ENCODE measurements around the gene PHACTR1.

Gene PHACTR1

DNA sequence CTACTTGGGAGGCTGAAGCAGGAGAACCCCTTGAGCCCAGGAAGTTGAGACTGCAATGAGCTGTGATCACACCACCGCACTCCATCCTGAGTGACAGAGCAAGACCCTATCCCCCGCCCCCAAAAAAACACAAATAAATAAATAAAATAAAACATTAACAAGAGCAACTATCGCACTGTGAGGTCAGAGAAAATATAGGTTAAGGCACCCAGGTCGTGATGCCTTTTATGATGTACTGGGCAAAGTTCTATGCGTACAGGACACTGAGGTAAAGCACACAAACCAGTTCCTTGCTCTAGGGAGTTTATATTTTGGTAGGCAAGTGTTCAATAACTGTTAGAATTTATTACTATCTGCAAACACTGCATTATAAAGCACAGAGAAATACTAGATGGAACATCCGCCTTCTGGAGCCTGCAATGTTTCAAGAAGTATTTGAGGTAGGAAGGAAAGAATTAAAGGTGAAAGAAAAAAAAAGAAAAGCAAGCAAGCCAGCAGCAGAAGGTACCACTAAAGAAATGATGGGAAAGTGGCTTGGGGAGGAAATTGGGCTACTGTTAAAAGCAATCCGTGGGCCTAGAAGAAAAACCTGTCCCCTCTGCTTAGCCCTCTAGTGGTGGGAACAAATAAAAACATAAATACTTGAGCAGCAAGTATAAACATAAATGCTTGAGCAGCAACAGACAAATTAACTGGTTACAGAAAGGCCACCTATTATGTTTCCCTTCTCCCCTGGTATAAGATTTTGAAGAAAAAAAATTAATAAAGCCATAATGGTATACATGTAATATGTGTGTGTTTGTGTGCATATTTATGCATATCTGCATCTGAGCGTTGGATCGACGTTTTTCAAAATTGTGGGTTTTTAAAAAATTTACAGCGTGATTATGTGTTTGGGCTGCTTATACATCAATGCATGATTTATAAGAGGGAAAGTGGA lies 128.0 kb downstream of the PHACTR1 start:
- H3K27ac ChIP-seq (ENCODE audit: low read length), result no peak overlapping the region
- H3K9me3 ChIP-seq (ENCODE audit: control insufficient read depth, insufficient read depth, low read length), result no peaks in the 10 kb centered on the region
- no CpG with 5 or more reads among the region's 11 CpGs for WGBS (ENCODE audit: insufficient coverage, insufficient read length)
- no peak overlapping the region for H3K4me3 ChIP-seq (ENCODE audit: low read length)
- DNase-seq (ENCODE audit: low read depth, low spot score), result no peak
- H3K36me3 ChIP-seq (ENCODE audit: control insufficient read depth, insufficient read depth, low read length), result no peaks in the 10 kb centered on the region
- H3K27me3 ChIP-seq (ENCODE audit: control insufficient read depth, insufficient read depth, low read length), result no peaks in the 10 kb centered on the region
- no peaks in the 10 kb centered on the region; the same call in 1 of the 2 replicates for H3K4me1 ChIP-seq (ENCODE audit: control insufficient read depth, insufficient read depth, low read length)

DNA sequence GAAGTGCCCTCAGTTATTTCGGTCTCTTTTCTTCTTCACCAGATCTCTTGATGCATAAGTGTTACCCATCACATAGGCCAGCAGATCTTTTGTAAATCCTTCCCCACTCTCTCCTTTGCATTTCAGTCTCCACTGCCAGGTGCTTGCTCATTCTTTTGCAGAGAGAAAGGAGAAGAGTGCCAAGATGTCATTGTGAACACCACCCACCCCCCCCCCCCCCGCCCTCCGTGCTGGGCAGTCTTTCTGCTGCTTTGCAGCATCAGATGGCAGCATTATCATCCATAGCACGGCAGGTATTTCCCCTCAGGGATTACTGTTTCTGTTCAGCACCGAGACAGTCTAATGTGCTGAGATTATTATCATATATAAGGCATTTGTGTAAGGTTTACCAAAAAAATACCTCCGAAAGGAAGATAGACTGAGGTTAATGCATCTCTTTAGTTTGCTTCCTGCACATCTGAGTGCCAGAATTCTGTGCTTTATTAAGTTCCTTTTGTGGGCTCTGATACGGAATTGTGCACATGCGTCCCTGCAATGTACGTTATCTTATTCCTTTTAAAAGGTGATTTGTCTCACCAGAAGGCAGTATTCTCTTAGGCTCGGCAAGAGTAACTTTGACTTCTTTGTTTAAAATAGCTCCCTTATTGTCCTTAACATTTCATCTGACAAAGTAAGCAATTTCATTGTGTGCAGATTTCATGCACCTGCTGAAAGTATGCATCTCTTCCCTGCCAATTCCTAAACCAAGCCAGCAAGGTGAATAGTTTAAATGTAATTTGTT lies 128.8 kb downstream of the PHACTR1 start:
- DNase-seq (ENCODE audit: low read depth, low spot score), result no peak
- no peak overlapping the region for H3K27ac ChIP-seq (ENCODE audit: low read length)
- WGBS (ENCODE audit: insufficient coverage, insufficient read length), result no CpG with 5 or more reads among the region's 10 CpGs
- no peak overlapping the region for H3K4me3 ChIP-seq (ENCODE audit: low read length)
- no peaks in the 10 kb centered on the region; the same call in 1 of the 2 replicates for H3K4me1 ChIP-seq (ENCODE audit: control insufficient read depth, insufficient read depth, low read length)
- H3K9me3 ChIP-seq (ENCODE audit: control insufficient read depth, insufficient read depth, low read length), result no peaks in the 10 kb centered on the region
- H3K36me3 ChIP-seq (ENCODE audit: control insufficient read depth, insufficient read depth, low read length), result no peaks in the 10 kb centered on the region
- H3K27me3 ChIP-seq (ENCODE audit: control insufficient read depth, insufficient read depth, low read length), result no peaks in the 10 kb centered on the region

DNA sequence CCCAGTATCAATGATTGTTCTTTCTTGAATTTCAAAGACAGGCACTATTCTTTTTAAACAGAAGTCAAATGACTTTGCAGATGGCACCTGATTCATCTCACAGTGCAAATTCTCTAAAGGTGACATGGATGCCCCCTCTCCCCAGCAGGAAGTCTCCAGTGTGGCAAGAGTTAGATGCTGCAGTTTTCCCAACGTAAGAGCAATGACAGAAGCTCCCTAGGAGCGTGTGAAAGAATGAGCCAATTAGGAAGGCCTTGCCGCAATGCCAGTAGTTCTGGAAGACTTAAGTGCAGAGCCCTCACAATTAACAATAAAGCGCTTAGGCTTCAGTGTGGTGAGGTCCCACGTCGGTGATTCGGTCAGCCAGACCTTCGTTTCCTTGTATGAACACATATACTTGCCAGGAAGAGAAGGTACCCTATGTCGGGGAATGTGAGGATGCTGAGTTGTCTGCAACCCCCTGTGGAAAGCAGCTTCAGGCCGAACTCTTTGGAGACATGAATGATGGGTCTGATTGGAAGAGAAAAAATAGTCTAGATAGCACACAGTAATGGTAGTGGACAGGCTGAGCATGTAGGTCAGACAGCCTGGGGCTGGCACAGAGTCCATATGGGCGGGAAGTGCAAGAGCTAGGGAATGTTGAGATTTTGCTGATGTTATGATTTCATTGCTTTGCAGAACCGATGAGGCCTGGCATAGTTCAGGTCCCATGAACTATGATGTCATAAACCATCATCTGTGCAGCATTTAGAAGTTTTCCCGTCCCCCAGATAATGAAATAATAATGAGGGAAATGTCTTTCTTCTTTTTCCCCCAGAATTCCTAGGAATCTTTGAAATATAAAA lies 132.6 kb downstream of the PHACTR1 start:
- WGBS (ENCODE audit: insufficient coverage, insufficient read length), result no CpG with 5 or more reads among the region's 13 CpGs
- DNase-seq (ENCODE audit: low read depth, low spot score), result no peak
- Histone ChIP-seq H3K4me1 (ENCODE audit: control insufficient read depth, insufficient read depth, low read length) (peaks cover 2% of the 10 kb centered on the region; the same call in 1 of the 2 replicates), H3K9me3 (ENCODE audit: control insufficient read depth, insufficient read depth, low read length) (no peaks in the 10 kb centered on the region), H3K36me3 (ENCODE audit: control insufficient read depth, insufficient read depth, low read length) (no peaks in the 10 kb centered on the region), H3K4me3 (ENCODE audit: low read length) (no peak overlapping the region), H3K27ac (ENCODE audit: low read length) (no peak overlapping the region), H3K27me3 (ENCODE audit: control insufficient read depth, insufficient read depth, low read length) (no peaks in the 10 kb centered on the region)

DNA sequence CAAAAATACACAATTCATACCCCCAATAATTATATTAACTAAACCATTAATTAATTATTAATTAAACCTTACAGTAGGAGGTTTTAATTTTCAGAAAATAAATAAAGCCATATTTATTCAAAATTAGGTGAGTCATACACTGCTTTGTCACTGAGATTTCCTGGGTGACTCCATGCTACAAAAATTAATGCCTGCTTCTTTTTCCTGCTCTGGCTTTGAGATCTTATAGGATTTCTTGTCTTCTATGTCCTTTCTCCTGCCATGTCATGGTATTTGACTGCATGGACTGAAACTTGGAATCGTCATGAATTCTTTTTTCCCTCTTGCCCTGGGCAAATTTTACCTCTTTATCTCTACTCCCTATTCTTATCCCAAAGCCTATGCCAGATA lies 133.2 kb downstream of the PHACTR1 start:
- DNase-seq (ENCODE audit: low read depth, low spot score), result no peak
- no peaks in the 10 kb centered on the region for H3K27me3 ChIP-seq (ENCODE audit: control insufficient read depth, insufficient read depth, low read length)
- H3K4me3 ChIP-seq (ENCODE audit: low read length), result no peak overlapping the region
- H3K9me3 ChIP-seq (ENCODE audit: control insufficient read depth, insufficient read depth, low read length), result no peaks in the 10 kb centered on the region
- no peak overlapping the region for H3K27ac ChIP-seq (ENCODE audit: low read length)
- no peaks in the 10 kb centered on the region for H3K36me3 ChIP-seq (ENCODE audit: control insufficient read depth, insufficient read depth, low read length)
- no CpG with 5 or more reads among the region's 1 CpG for WGBS (ENCODE audit: insufficient coverage, insufficient read length)
- peaks cover 2% of the 10 kb centered on the region; the same call in 1 of the 2 replicates for H3K4me1 ChIP-seq (ENCODE audit: control insufficient read depth, insufficient read depth, low read length)

DNA sequence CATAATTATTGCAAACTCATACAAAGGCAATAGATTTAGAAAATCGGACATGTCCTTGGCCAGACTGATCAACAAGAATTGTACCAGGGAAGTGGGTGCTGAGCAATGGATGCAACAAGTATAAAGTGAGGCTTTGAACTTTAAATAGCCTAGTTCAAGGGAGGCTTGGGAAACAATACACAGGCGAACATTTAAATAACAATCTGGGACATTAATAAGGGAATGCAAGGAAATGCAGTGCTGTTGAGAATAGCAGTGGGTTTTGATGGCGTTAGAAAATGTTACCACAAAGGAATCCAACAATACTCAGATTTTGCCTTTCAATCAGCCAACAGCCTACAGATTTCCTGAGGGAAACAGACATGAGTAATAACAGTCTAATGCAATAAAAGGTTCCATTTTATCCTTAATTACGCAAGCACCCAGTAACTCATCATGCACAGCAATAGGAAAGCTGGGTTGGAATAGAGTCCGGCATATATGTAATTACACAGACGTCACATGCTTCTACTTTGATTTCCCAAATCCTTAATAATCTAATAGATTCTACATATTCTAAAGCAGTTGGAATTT lies 134.6 kb downstream of the PHACTR1 start:
- WGBS (ENCODE audit: insufficient coverage, insufficient read length), result no CpG with 5 or more reads among the region's 6 CpGs
- DNase-seq (ENCODE audit: low read depth, low spot score), result no peak
- H3K36me3 ChIP-seq (ENCODE audit: control insufficient read depth, insufficient read depth, low read length), result no peaks in the 10 kb centered on the region
- no peak overlapping the region for H3K4me3 ChIP-seq (ENCODE audit: low read length)
- H3K27me3 ChIP-seq (ENCODE audit: control insufficient read depth, insufficient read depth, low read length), result no peaks in the 10 kb centered on the region
- H3K4me1 ChIP-seq (ENCODE audit: control insufficient read depth, insufficient read depth, low read length), result peaks cover 2% of the 10 kb centered on the region; the same call in 1 of the 2 replicates
- no peaks in the 10 kb centered on the region for H3K9me3 ChIP-seq (ENCODE audit: control insufficient read depth, insufficient read depth, low read length)
- no peak overlapping the region for H3K27ac ChIP-seq (ENCODE audit: low read length)

DNA sequence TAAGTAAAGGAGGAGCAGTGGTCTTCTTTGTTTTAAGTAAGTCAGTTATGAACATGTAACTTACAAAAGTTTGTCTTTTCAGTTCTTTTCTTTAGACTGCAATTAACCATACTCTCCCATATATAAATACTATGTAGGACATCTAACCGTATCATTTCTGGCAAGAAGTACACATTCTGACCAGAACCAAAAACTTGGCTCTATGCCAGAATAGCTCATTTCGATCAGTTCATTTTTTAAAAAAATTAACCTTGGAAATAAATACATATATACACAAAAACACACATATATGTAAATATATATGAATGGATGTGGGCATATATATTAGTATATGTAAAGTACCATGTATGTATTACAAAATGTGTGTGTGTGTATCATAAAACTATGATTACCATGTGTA lies 145.0 kb downstream of the PHACTR1 start:
- DNase-seq (ENCODE audit: low read depth, low spot score), result no peak
- no CpG with 5 or more reads among the region's 2 CpGs for WGBS (ENCODE audit: insufficient coverage, insufficient read length)
- H3K27me3 ChIP-seq (ENCODE audit: control insufficient read depth, insufficient read depth, low read length), result no peaks in the 10 kb centered on the region

DNA sequence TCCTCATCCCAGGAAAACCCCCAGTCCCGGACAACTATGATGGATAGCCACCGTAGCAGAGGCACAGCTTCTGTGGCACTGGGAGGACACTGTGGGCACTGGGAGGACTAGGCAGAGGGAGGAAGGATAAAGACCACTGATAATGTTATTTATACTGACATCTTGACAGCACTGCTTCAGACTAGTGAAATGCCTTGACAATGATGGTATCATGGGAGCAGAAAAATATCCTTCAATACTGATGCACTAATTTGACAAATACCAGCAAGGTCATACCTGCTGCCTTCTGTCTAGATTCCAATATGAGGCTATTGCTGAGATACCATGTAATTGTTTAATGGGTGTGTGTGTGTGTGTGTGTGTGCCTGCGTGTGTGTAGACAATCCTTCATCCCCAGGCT lies 148.6 kb downstream of the PHACTR1 start:
- no peak overlapping the region for H3K27ac ChIP-seq (ENCODE audit: low read length)
- WGBS (ENCODE audit: insufficient coverage, insufficient read length), result no CpG with 5 or more reads among the region's 3 CpGs

More for the DNA sequence above, 145.0 kb downstream of the PHACTR1 start:
- Histone ChIP-seq H3K9me3 (ENCODE audit: control insufficient read depth, insufficient read depth, low read length) (no peaks in the 10 kb centered on the region), H3K4me3 (ENCODE audit: low read length) (no peak overlapping the region), H3K4me1 (ENCODE audit: control insufficient read depth, insufficient read depth, low read length) (no peaks in the 10 kb centered on the region), H3K27ac (ENCODE audit: low read length) (no peak overlapping the region), H3K36me3 (ENCODE audit: control insufficient read depth, insufficient read depth, low read length) (no peaks in the 10 kb centered on the region)

DNA sequence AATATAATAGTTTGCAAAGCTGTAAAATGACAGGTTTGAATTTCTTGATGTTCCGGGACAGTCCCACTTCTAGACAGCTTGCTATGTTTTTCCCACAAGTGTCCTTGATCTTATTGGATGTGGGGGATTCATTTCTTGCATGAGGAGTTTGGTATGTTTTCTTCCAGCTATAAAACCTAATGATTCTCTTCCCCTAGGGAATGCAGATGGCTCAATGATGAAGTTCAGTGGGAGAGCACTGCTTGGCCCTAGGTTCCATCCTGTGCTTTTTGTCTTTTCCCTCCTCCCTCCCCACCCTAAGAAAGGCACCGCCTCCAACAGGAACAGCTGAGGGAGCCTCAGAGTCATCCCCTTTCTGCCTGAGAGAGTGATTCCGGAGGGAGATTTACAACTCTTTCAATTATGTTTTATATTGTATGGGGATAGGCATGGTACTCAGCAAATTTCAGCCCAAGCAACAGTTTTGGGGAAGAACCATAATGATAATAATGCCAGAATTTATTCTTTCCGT lies 149.2 kb downstream of the PHACTR1 start:
- Histone ChIP-seq H3K9me3 (ENCODE audit: control insufficient read depth, insufficient read depth, low read length) (no peaks in the 10 kb centered on the region), H3K36me3 (ENCODE audit: control insufficient read depth, insufficient read depth, low read length) (no peaks in the 10 kb centered on the region), H3K4me3 (ENCODE audit: low read length) (no peak overlapping the region), H3K4me1 (ENCODE audit: control insufficient read depth, insufficient read depth, low read length) (peaks cover 3% of the 10 kb centered on the region), H3K27me3 (ENCODE audit: control insufficient read depth, insufficient read depth, low read length) (no peaks in the 10 kb centered on the region), H3K27ac (ENCODE audit: low read length) (no peak overlapping the region)
- DNase-seq (ENCODE audit: low read depth, low spot score), result no peak
- no CpG with 5 or more reads among the region's 4 CpGs for WGBS (ENCODE audit: insufficient coverage, insufficient read length)

More for the DNA sequence above, 148.6 kb downstream of the PHACTR1 start:
- no peak overlapping the region for H3K4me3 ChIP-seq (ENCODE audit: low read length)
- H3K36me3 ChIP-seq (ENCODE audit: control insufficient read depth, insufficient read depth, low read length), result no peaks in the 10 kb centered on the region
- no peak for DNase-seq (ENCODE audit: low read depth, low spot score)
- no peaks in the 10 kb centered on the region for H3K9me3 ChIP-seq (ENCODE audit: control insufficient read depth, insufficient read depth, low read length)
- H3K27me3 ChIP-seq (ENCODE audit: control insufficient read depth, insufficient read depth, low read length), result no peaks in the 10 kb centered on the region
- H3K4me1 ChIP-seq (ENCODE audit: control insufficient read depth, insufficient read depth, low read length), result peaks cover 3% of the 10 kb centered on the region

DNA sequence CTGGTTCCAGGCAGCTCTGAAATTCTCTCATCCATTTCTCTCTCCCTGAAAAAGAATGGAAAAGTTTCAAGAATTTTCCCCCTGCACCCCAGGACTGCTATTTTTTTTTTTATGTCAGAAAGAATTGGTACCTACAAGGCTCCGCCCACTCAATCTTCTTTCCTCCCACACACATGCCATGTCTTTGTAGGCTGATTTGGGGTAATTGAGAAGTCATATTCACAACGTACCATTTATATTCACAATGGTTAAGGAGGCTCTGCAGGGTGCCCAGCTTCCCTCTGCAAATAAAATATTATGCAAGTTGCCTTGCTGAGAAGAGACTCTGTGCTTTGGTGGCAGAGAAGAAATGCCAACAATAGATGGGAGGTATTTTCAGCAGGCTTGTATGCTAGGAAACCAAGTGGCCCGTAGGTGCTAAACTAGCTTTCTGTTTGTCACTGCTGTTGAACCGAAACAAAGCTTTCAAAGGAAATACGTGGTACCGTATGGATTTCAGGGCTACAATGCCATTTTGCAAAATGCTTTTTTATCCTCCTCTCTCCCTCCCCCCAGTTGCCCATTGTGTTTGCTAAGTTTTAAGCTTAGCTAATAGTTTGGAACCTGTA lies 150.0 kb downstream of the PHACTR1 start:
- no peaks in the 10 kb centered on the region for H3K9me3 ChIP-seq (ENCODE audit: control insufficient read depth, insufficient read depth, low read length)
- H3K27me3 ChIP-seq (ENCODE audit: control insufficient read depth, insufficient read depth, low read length), result no peaks in the 10 kb centered on the region
- H3K36me3 ChIP-seq (ENCODE audit: control insufficient read depth, insufficient read depth, low read length), result no peaks in the 10 kb centered on the region
- H3K4me1 ChIP-seq (ENCODE audit: control insufficient read depth, insufficient read depth, low read length), result peaks cover 3% of the 10 kb centered on the region
- H3K27ac ChIP-seq (ENCODE audit: low read length), result no peak overlapping the region
- no CpG with 5 or more reads among the region's 6 CpGs for WGBS (ENCODE audit: insufficient coverage, insufficient read length)
- DNase-seq (ENCODE audit: low read depth, low spot score), result no peak
- H3K4me3 ChIP-seq (ENCODE audit: low read length), result no peak overlapping the region
